Measurements from ENCODE around the gene POMP. TPM values are rescaled to one million over a fixed set of nuclear protein-coding genes. Genes with fewer than 3 reads are reported as not detected.

POMP gene
- total RNA-seq, 4 donors from 2014 or later, result 162 to 188 (median 176) TPM

GRCh38 chr13:28705461-28706083 lies 46.6 kb downstream of the POMP start:
- intact Hi-C loops (cut with DNase I; ENCODE audit: low total_unique reads) (no loop called here), in situ Hi-C loops (cut with MboI; ENCODE audit: low sequenced_read_pairs in 4 of 4) (loop anchor here in 1 of 4 donors (25.0 kb wide), 1 partner anchor 568 kb away; the partner anchor contains the start of gene PAN3)
- H3K4me3 ChIP-seq, result no peak overlapping the region
- peak overlapping the region in 2 of 4 donors; percentile 21 to 61 for H3K27ac ChIP-seq
- ATAC-seq (peak; percentile 84 to 91), DNase-seq (no peak)
- H3K4me1 ChIP-seq, result peaks cover 0 to 24% of the 10 kb centered on the region in 2 donors
- peaks cover 0 to 44% of the 10 kb centered on the region in 2 donors for H3K36me3 ChIP-seq
- H3K27me3 ChIP-seq, result no peaks in the 10 kb centered on the region
- no peaks in the 10 kb centered on the region for H3K9me3 ChIP-seq
- TF ChIP-seq POLR2A (IDR thresholded peaks at IDR 0.05), result no peak
- no peak for TF ChIP-seq CTCF (IDR thresholded peaks at IDR 0.05 in 4 of 5, conservative IDR thresholded peaks at IDR 0.05 in 1 of 5)

GRCh38 chr13:28707629-28708427 lies 48.9 kb downstream of the POMP start:
- Histone ChIP-seq H3K27ac (peak overlapping the region in 3 of 4 donors; percentile 28 to 78 (median 45)), H3K4me3 (no peak overlapping the region), H3K4me1 (peaks cover 0 to 24% of the 10 kb centered on the region in 2 donors), H3K36me3 (peaks cover 0 to 36% of the 10 kb centered on the region in 2 donors), H3K9me3 (no peaks in the 10 kb centered on the region), H3K27me3 (no peaks in the 10 kb centered on the region)
- in situ Hi-C loops (cut with MboI; ENCODE audit: low sequenced_read_pairs in 4 of 4), result loop anchor here in 1 of 4 donors (25.0 kb wide), 1 partner anchor 571 kb away; the partner anchor contains the start of gene PAN3
- peak in 1 of 2 donors; percentile 31 for DNase-seq
- TF ChIP-seq CTCF (IDR thresholded peaks at IDR 0.05 in 4 of 5, conservative IDR thresholded peaks at IDR 0.05 in 1 of 5), result no peak
- TF ChIP-seq POLR2A (IDR thresholded peaks at IDR 0.05), result no peak
- intact Hi-C loops (cut with DNase I; ENCODE audit: low total_unique reads), result no loop called here
- peak; percentile 87 to 88 for ATAC-seq

- Histone ChIP-seq H3K27ac (no peak overlapping the region), H3K36me3 (peaks cover 0 to 18% of the 10 kb centered on the region in 2 donors), H3K4me1 (peaks cover 0 to 24% of the 10 kb centered on the region in 2 donors), H3K9me3 (no peaks in the 10 kb centered on the region), H3K27me3 (no peaks in the 10 kb centered on the region), H3K4me3 (no peak overlapping the region)
- in situ Hi-C loops (cut with MboI; ENCODE audit: low sequenced_read_pairs in 4 of 4) (loop anchor here in 2 of 4 donors (10.0 to 25.0 kb wide), 3 partner anchors 45 to 573 kb away; partner anchors contain the start of genes PAN3 (in 1 of the 2) and POMP (in 1 of the 2)), intact Hi-C loops (cut with DNase I; ENCODE audit: low total_unique reads) (loop anchor here (10.0 kb wide), 1 partner anchor 885 kb away; the partner anchor contains the start of gene SLC7A1)
- no peak for TF ChIP-seq POLR2A (IDR thresholded peaks at IDR 0.05)
- no peak for TF ChIP-seq CTCF (IDR thresholded peaks at IDR 0.05 in 4 of 5, conservative IDR thresholded peaks at IDR 0.05 in 1 of 5)
- ATAC-seq, result no peak
- DNase-seq, result no peak
Measured at GRCh38 chr13:28710161-28710560, 51.2 kb downstream of the POMP start.

- intact Hi-C loops (cut with DNase I; ENCODE audit: low total_unique reads), result loop anchor here (10.0 kb wide), 1 partner anchor 880 kb away; the partner anchor contains the start of gene SLC7A1
- H3K27ac ChIP-seq, result peak overlapping the region in 2 of 4 donors; percentile 95 to 99
Measured at GRCh38 chr13:28714651-28715050, 55.7 kb downstream of the POMP start.

More at GRCh38 chr13:28714651-28715050, 55.7 kb downstream of the POMP start:
- in situ Hi-C loops (cut with MboI; ENCODE audit: low sequenced_read_pairs in 4 of 4), result loop anchor here in 2 of 4 donors (10.0 to 25.0 kb wide), 3 partner anchors 50 to 577 kb away; partner anchors contain the start of genes PAN3 (in 1 of the 2) and POMP (in 1 of the 2)
- H3K4me1 ChIP-seq, result peaks cover 24 to 27% of the 10 kb centered on the region in 2 donors
- ATAC-seq, result no peak
- H3K4me3 ChIP-seq, result no peak overlapping the region
- no peaks in the 10 kb centered on the region for H3K27me3 ChIP-seq
- H3K36me3 ChIP-seq, result peaks cover 0 to 18% of the 10 kb centered on the region in 2 donors
- H3K9me3 ChIP-seq, result no peaks in the 10 kb centered on the region
- no peak for DNase-seq
- no peak for TF ChIP-seq POLR2A (IDR thresholded peaks at IDR 0.05)
- TF ChIP-seq CTCF (IDR thresholded peaks at IDR 0.05 in 4 of 5, conservative IDR thresholded peaks at IDR 0.05 in 1 of 5), result no peak

Measured in gastrocnemius medialis (tissue), 4 donors.